Islet of Langerhans (tissue), 1 donor: ENCODE measurements around the gene PRMT2.
"Not testable (repeated sequence)": the region's sequence is repeated elsewhere in the genome, so short reads cannot be mapped to it uniquely, and the experiment has no call there.

Experiments
- FAIRE-seq: peaks from one replicate; lab custom pipeline; 2011; peaks lifted over from hg19 to GRCh38; lab: Jason Lieb, UNC

The PRMT2 gene

DNA sequence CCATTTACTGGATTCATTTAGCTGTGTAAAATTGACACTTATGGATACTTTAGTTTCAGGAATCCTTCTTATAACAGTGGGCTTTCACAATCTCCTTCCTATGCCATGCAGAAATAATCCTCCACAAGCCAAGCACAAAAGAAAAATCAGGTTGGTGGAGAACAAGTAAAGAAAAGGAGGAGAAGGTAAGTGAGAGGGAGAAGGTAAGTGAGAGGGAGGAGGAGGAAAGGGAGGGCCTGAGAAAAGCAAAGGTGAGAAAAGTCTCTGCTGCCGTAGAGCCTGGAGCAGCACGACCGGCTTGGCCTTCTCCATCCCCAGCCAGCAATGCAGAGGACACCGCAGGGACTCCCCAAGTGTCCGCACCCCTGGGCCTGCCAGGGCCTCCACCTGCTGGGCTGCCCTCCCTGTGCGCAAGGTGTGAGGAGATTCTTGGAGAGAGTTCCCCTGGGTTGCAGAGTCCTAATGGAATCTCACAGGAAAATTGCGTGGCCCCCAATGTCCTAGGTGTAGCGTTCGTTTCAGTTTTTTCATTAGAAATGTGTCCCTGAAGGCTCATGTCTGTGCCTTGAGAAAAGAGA is 39.0 kb downstream of the PRMT2 start:
- no peak for FAIRE-seq

DNA sequence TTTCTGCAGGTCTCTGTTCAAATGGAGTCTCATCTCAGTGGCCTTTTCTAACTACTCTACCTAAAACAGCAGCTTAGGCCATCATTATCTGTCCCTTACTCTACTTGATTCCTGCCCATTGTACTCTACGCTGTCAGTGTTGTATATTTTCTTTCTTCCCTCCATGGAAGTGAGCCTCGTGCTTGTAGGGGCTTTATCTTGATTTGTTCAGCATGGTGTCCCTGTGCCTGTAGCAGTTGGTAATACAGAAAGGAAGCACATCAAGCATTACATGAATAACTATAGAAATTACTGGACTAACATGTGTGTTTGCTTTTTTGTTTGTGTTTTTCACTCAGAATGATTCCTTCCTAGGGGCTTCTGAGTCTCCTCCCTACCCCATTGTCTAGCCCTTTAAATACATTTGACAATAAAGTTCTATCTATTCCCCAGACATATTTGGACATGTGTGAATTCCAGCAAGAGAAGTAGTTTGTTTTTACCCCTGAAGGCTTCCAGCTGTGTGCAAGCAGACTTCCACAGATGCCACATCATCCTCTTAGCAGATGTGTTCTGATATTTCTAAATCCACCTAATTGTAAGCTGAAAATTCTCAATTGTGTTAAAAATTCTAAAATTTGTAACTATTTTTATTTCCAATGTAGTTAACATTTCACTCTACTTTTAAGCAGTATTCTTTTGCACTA is 40.3 kb downstream of the PRMT2 start:
- no peak for FAIRE-seq

DNA sequence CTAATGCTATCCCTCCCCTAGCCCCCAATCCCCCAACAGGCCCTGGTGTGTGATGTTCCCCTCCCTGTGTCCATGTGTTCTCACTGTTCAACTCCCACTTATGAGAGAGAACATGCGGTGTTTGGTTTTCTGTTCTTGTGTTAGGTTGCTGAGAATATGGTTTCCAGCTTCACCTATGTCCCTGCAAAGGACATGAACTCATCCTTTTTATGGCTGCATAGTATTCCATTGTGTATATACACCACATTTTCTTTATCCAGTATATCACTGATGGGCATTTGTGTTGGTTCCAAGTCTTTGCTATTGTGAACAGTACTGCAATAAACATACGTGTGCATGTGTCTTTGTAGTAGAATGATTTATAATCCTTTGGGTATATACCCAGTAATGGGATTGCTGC is 41.1 kb downstream of the PRMT2 start:
- FAIRE-seq: not testable (repeated sequence)

DNA sequence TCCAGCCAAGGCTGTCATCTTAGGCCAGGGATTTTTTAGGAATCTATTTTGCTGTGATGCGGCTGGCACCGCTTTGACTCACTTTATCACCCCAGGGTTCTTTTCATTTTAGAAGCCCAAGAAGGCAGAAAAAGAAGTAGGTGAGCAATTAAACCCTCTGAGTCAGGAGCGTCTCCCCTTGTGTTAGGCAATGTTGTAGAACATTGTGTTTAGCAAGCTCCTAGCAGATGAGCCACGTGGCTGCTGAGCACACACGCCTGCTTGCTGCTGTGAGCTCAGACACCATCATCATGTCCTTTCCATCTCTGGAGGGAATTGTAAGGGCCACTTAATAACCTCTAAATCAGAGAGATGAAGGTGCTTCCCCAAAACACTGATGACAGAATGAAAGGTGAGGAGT is 46.1 kb downstream of the PRMT2 start:
- FAIRE-seq: not testable (repeated sequence)

DNA sequence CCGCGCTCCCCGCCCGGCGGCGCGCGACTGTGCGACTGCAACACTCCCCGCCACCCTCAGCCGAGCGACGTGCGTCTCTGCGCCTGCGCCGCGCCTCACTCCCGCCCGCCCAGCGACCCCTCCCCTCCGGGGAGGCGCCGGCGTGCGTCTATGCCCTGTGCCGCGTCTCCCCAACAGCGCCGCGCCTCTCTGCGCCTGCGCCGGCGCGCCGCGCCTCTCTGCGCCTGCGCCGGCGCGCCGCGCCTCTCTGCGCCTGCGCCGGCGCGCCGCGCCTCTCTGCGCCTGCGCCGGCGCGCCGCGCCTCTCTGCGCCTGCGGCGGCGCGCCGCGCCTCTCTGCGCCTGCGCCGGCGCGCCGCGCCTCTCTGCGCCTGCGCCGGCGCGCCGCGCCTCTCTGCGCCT is 63.2 kb downstream of the PRMT2 start:
- FAIRE-seq: not testable (repeated sequence)

DNA sequence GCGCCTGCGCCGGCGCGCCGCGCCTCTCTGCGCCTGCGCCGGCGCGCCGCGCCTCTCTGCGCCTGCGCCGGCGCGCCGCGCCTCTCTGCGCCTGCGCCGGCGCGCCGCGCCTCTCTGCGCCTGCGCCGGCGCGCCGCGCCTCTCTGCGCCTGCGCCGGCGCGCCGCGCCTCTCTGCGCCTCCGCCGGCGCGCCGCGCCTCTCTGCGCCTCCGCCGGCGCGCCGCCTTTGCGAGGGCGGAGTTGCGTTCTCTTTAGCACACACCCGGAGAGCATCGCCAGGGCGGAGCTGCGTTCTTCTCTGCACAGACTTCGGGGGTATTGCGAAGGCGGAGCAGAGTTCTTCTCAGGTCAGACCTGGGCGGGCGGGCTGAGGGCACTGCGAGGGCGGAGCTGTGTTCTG is 63.6 kb downstream of the PRMT2 start:
- FAIRE-seq: not testable (repeated sequence)
